Thymus (tissue), 11 donors: ENCODE measurements around the gene COMMD9. TPM values are rescaled to one million over a fixed set of nuclear protein-coding genes. Genes with fewer than 3 reads are reported as not detected.

Experiments
- DNase-seq, 9 donors: peaks; one replicate each; pipeline ENCODE4 v3.0.0-alpha.2; 2013; ENCODE audit warnings: low spot score in 9 of 9, low read depth in 6 of 9, missing footprints in 1 of 9
- H3K27ac ChIP-seq, 2 donors: one replicate each; pipeline ENCODE4 v1.5.1; 2013; ENCODE audit warnings: control low read depth in 1 of 2, low read depth in 1 of 2, low read length in 1 of 2, mild to moderate bottlenecking in 1 of 2, moderate library complexity in 1 of 2
- H3K27me3 ChIP-seq, 2 donors: one replicate each; pipeline ENCODE4 v1.5.1; 2013; ENCODE audit warnings: low read length in 1 of 2; ENCODE audit not compliant: control insufficient read depth in 2 of 2, insufficient read depth in 1 of 2
- H3K36me3 ChIP-seq, 2 donors: one replicate each; pipeline ENCODE4 v1.5.1; 2013; ENCODE audit warnings: low read length in 1 of 2, mild to moderate bottlenecking in 1 of 2, moderate library complexity in 1 of 2; ENCODE audit not compliant: control insufficient read depth in 2 of 2, insufficient read depth in 2 of 2
- H3K4me1 ChIP-seq, 2 donors: one replicate each; pipeline ENCODE4 v1.5.1; 2013; ENCODE audit warnings: low read length in 2 of 2; ENCODE audit not compliant: control insufficient read depth in 2 of 2, insufficient read depth in 2 of 2
- H3K4me3 ChIP-seq, 2 donors: one replicate each; pipeline ENCODE4 v1.5.1; 2013; ENCODE audit warnings: low read length in 2 of 2, control low read depth in 1 of 2, mild to moderate bottlenecking in 1 of 2
- H3K9me3 ChIP-seq, 2 donors: one replicate each; pipeline ENCODE4 v1.5.1; 2013; ENCODE audit warnings: low read length in 1 of 2, mild to moderate bottlenecking in 1 of 2; ENCODE audit not compliant: control insufficient read depth in 2 of 2, insufficient read depth in 1 of 2
- WGBS: extraction: QIAGEN DNeasy Blood & Tissue Kit; methylation state at CpG from one replicate; pipeline ENCODE4 v1.1.7; 2013; 5-methylcytosine and 5-hydroxymethylcytosine counted together
- polyA plus RNA-seq: library from polyadenylated mRNA; stranded (reverse); fragments of 200-250 nt; gene quantifications from one replicate; pipeline ENCODE4 v1.2.3, GENCODE V29; 2013
- total RNA-seq: library from RNA; stranded (reverse); fragments of 120-200 nt; gene quantifications from one replicate; pipeline ENCODE4 v1.2.4, GENCODE V29; 2013
- donor health status: healthy.

Gene COMMD9
- total and polyA plus RNA-seq, 2 donors, result 31.9 to 63.6 TPM

DNA sequence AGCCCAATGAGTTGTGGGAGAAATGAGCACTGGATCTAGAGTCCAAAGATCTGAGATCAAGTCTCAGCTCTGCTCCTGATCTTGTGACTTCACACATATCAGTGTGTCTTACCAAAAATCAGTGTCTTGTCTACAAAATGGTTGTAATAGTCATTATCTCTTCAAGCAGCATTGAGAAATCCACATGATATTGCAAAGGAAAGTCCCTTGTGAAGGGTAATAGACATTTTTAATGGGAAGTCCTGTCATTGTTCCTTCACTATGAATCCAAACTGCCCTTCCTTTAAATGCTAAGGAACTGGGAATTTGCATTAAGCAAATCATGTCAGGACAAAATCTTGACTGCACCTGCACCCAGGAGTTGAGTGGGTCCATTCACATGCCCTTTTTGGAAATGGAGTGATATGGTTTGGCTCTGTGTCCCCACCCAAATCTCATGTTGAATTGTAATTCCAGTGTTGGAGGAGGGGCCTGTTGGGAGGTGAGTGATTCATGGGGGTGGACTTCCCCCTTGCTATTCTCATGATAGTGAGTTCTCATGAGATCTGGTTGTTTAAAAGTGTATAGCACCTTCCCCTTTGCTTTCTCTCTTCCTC, 51.1 kb downstream of the COMMD9 start:
- Histone ChIP-seq H3K4me3 (no peak overlapping the region), H3K4me1 (no peaks in the 10 kb centered on the region), H3K9me3 (no peaks in the 10 kb centered on the region), H3K36me3 (no peaks in the 10 kb centered on the region), H3K27ac (no peak overlapping the region), H3K27me3 (no peaks in the 10 kb centered on the region)
- DNase-seq, result no peak

DNA sequence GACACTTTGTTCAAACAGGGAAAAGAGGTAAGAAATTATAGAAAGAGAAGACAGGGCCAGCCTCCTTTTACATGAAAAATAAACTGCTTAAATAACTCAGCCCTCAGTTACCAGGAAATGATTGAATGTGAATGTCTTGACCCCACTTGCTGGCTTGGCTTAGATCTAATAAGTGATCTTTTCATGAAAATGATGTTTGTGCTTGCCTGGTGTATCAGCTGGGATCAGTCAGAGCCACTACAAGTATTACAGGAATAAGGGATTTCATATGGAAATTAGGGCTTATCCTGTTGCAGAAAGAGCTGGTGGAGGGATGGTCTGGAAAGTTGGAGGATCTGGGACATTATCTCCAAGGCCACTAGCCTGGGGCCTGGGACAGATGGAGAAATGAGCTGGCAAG, 51.8 kb downstream of the COMMD9 start:
- H3K4me1 ChIP-seq, result no peaks in the 10 kb centered on the region
- no peak overlapping the region for H3K27ac ChIP-seq
- H3K27me3 ChIP-seq, result no peaks in the 10 kb centered on the region
- H3K4me3 ChIP-seq, result no peak overlapping the region
- H3K9me3 ChIP-seq, result no peaks in the 10 kb centered on the region
- DNase-seq, result no peak
- no peaks in the 10 kb centered on the region for H3K36me3 ChIP-seq

- Histone ChIP-seq H3K27ac (no peak overlapping the region), H3K36me3 (no peaks in the 10 kb centered on the region), H3K9me3 (no peaks in the 10 kb centered on the region), H3K4me1 (no peaks in the 10 kb centered on the region), H3K27me3 (no peaks in the 10 kb centered on the region), H3K4me3 (no peak overlapping the region)
- no peak for DNase-seq
- WGBS, result 78% methylated on average over 3 of the region's 3 CpGs
These were observed 53.5 kb downstream of the COMMD9 start for GRCh38 chr11:36235750-36236149.

GRCh38 chr11:36234825-36235224, 54.4 kb downstream of the COMMD9 start:
- H3K27me3 ChIP-seq, result no peaks in the 10 kb centered on the region
- H3K4me1 ChIP-seq, result no peaks in the 10 kb centered on the region
- WGBS, result 97% methylated on average over 2 of the region's 2 CpGs
- no peak overlapping the region for H3K4me3 ChIP-seq
- no peak overlapping the region for H3K27ac ChIP-seq
- no peaks in the 10 kb centered on the region for H3K36me3 ChIP-seq
- DNase-seq, result no peak
- H3K9me3 ChIP-seq, result no peaks in the 10 kb centered on the region

GRCh38 chr11:36233204-36233603, 56.0 kb downstream of the COMMD9 start:
- DNase-seq, result no peak
- WGBS, result 79% methylated on average over 3 of the region's 3 CpGs
- Histone ChIP-seq H3K4me3 (no peak overlapping the region), H3K9me3 (no peaks in the 10 kb centered on the region), H3K27me3 (no peaks in the 10 kb centered on the region), H3K27ac (no peak overlapping the region), H3K36me3 (no peaks in the 10 kb centered on the region), H3K4me1 (no peaks in the 10 kb centered on the region)

DNA sequence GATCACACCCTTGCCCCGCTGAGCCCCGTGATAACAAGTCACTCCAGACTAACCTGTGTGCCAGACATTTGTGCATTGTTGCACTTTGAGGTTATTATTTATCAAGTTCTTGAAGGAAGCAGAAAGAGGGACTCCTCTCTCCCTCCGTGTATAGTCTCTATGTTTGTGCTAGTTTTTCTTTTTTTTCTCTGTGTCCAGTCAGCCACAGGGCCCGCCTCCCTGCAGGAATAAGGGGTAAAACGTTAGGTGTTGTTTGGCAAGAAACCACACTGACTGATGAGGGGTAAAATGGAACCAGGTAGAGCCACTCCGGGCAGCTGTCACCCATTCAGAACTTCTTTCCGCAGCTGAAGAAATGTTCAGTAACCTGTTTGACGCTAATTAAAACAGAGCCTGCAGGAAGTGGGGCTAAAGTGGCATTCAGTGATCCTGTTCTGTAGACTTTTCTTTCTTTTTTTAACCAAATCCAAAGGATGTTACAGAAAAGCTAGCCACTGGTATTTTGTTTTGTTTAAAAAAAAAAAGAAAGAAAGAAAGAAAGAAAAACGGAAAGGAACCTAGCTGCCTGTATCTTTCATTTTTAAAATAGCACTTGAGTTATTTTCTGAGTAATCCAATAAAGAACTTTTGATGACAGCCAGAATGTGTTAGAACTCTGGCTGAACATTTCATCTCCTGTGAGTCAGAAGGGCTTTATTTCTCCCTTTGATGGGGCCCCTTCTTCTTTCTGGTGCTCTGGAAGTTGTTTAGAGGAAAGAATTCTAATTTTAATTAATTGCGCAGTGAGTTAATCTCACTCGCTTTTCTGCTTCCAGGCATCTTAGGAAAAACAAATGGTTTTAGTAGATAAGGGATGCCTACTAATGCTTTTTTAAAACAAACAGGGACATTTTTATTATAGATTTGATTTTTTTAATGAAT, 58.2 kb downstream of the COMMD9 start:
- H3K27ac ChIP-seq, result no peak overlapping the region
- H3K36me3 ChIP-seq, result no peaks in the 10 kb centered on the region

GRCh38 chr11:36229091-36229705, 60.0 kb downstream of the COMMD9 start:
- Histone ChIP-seq H3K9me3 (no peaks in the 10 kb centered on the region), H3K4me3 (no peak overlapping the region), H3K27ac (no peak overlapping the region), H3K4me1 (no peaks in the 10 kb centered on the region), H3K27me3 (no peaks in the 10 kb centered on the region), H3K36me3 (no peaks in the 10 kb centered on the region)
- WGBS, result 95% methylated on average over 12 of the region's 12 CpGs
- no peak for DNase-seq

More for the DNA sequence above, 58.2 kb downstream of the COMMD9 start:
- Histone ChIP-seq H3K4me1 (no peaks in the 10 kb centered on the region), H3K9me3 (no peaks in the 10 kb centered on the region), H3K4me3 (no peak overlapping the region), H3K27me3 (no peaks in the 10 kb centered on the region)
- DNase-seq, result no peak
- WGBS, result 84% methylated on average over 11 of the region's 11 CpGs

- H3K9me3 ChIP-seq, result no peaks in the 10 kb centered on the region
- H3K27ac ChIP-seq, result no peak overlapping the region
- no peaks in the 10 kb centered on the region for H3K4me1 ChIP-seq
- no peak for DNase-seq
- no peaks in the 10 kb centered on the region for H3K36me3 ChIP-seq
- H3K27me3 ChIP-seq, result no peaks in the 10 kb centered on the region
- no peak overlapping the region for H3K4me3 ChIP-seq
- WGBS, result 96% methylated on average over 8 of the region's 8 CpGs
These were observed 60.5 kb downstream of the COMMD9 start for GRCh38 chr11:36228689-36229088.

GRCh38 chr11:36227044-36227443, 62.2 kb downstream of the COMMD9 start:
- WGBS, result 98% methylated on average over 15 of the region's 15 CpGs
- Histone ChIP-seq H3K27me3 (no peaks in the 10 kb centered on the region), H3K36me3 (no peaks in the 10 kb centered on the region), H3K9me3 (no peaks in the 10 kb centered on the region), H3K4me1 (no peaks in the 10 kb centered on the region), H3K27ac (no peak overlapping the region), H3K4me3 (no peak overlapping the region)
- no peak for DNase-seq
